Measurements from ENCODE around the gene AP1G1.
"Not testable (repeated sequence)": the region's sequence is repeated elsewhere in the genome, so short reads cannot be mapped to it uniquely, and the experiment has no call there.

AP1G1 gene

DNA sequence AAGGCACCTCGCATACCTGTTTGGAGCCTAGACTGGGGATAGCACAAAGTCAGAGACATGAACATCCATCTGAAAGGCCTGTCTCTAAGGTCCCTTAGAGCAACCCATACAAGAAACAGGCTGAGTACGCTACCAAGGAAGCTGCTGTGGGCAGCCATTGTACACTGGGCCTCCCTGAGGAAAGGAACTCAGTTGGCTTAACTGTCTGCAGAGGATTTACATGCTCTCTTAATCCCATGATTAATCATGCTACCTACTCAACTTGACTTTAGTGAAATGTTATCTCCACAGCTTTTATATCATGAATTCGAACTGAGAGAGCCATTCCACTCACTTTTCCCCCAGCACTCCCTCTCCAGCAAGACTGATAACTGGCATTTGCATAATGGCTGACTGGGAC lies 110.1 kb downstream of the AP1G1 start:
- DNase-seq, result no peak

GRCh38 chr16:71693164-71693563 lies 115.5 kb downstream of the AP1G1 start:
- no peak for DNase-seq

- no peak for DNase-seq
These were observed 118.7 kb downstream of the AP1G1 start for GRCh38 chr16:71689901-71690300.

DNA sequence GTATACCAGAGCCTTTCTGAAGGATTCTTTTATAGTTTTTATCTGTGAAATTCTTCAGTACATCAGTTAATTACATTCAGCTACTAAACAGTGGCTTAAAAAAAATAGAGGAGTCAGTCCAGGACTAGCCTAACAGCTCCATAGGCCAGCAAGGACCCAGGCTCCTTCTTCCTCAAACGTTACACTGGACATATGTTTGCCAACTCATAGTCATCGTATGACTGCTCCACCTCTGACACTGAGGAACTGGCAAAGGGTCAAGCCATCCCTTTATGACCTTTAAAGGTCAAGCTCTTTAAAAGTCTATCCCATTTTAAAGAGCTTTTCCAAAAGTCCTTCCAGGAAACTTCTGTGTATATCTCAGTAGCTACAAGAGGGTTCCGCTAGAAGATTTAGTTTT lies 120.8 kb downstream of the AP1G1 start:
- no peak for DNase-seq

GRCh38 chr16:71684280-71684679 lies 124.4 kb downstream of the AP1G1 start:
- not testable (repeated sequence) for DNase-seq

DNA sequence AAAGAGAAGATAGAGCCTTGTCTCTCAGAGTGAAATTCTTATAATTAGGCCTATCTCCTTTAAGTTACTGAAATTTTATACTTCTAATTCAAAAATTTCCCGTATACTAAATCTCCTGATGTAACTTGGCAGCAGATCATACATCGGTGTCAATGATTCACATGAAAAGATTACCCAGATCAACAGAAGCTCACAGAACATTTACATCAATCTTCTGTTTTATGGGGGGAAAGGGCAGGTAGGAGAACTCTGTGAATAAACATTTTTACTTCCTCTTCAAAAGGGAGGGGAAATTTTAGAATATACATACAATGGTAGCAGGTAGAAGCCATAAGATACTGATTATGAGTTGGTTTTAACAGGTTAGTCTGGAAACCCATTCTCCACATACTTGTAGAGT lies 127.3 kb downstream of the AP1G1 start:
- no peak for DNase-seq
